Activated CD4-positive, alpha-beta memory T cell treated with anti-CD3 and anti-CD28 coated beads, Interleukin-2, amount 10 ng/mL, durations not matched to agents 7 days and 5 days (primary cell): ENCODE data around the gene ARPC1A. TPM values are rescaled to one million over a fixed set of nuclear protein-coding genes. Genes with fewer than 3 reads are reported as not detected.
A peak's percentile ranks its signal among the peaks of the same experiment; 100 is the strongest.
"Not testable (repeated sequence)": the region's sequence is repeated elsewhere in the genome, so short reads cannot be mapped to it uniquely, and the experiment has no call there.

ENCODE experiments used
- CTCF ChIA-PET: fragments of 350-600 bp; sonication (Branson Sonifier 250); formaldehyde crosslinking; loops from one replicate; lab custom pipeline; 2021; ENCODE audit warnings: antibody characterized with exemption, inconsistent platforms; lab: Charles Lee
- POLR2A ChIA-PET: fragments of 350-600 bp; sonication (Branson Sonifier 250); formaldehyde crosslinking; loops from one replicate; lab custom pipeline; 2021; ENCODE audit warnings: antibody characterized with exemption; lab: Charles Lee
- DNase-seq: peaks from one replicate; pipeline ENCODE4 v3.0.0-alpha.2; 2020
- H3K27ac Mint-ChIP-seq: one replicate; pipeline ENCODE4 v1.8.0; 2021; ENCODE audit warnings: mild to moderate bottlenecking, mixed read lengths
- H3K27me3 Mint-ChIP-seq: one replicate; pipeline ENCODE4 v1.8.0; 2021; ENCODE audit warnings: mixed read lengths
- H3K36me3 Mint-ChIP-seq: one replicate; pipeline ENCODE4 v1.8.0; 2021; ENCODE audit warnings: low read depth, mixed read lengths
- H3K4me1 Mint-ChIP-seq: one replicate; pipeline ENCODE4 v1.8.0; 2021; ENCODE audit warnings: mixed read lengths
- H3K4me3 Mint-ChIP-seq: one replicate; pipeline ENCODE4 v1.8.0; 2021; ENCODE audit warnings: mild to moderate bottlenecking, mixed read lengths
- H3K9me3 Mint-ChIP-seq: one replicate; pipeline ENCODE4 v1.8.0; 2021; ENCODE audit warnings: mixed read lengths
- total RNA-seq, 2 experiments: library from RNA; stranded (reverse); gene quantifications; one replicate each; pipeline ENCODE4 v1.2.3, GENCODE V29; 2021

The ARPC1A gene
- total RNA-seq, 2 experiments from 2014 or later = 63.8 to 68.9 TPM

DNA sequence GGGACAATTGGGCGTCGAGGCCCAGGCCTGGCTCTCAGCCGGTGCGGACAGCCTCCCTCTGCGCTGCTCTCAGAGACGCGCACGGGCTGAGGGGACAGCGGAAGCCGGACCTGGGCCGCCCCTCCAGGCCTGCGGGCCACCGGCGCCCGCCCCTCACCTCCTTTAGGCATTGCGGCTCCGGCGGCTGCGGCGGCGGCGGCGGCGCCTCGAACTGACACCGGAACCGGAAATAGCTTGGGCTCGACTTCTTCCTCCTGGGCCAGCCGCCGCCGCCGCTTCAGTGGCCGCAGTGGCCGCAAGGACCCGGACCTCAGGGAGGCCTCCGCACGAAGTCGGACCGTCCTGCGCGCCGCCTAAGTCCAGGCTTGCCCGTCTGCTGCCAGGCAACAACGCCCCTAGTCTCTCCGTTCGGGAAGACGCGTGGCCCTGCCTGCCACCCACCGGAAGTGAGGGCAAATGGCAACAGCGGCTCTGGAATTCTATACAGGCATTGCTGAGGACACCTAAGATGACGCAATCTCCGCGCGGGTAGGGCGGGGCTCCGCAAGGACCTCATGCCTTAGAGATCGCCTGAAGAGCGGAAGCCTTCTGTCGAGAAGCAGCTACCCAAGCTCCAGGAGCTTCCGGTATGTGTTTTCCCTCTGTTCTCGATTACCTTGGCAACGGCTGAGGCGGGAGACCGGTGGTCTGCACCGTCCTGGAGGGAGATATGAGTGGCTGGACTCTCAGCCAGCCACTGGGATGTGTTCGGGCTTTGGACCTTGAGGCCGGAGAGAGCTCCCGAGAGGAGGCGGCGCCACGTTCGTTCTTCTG is 82.9 kb downstream of the ARPC1A start, which contains the start of the genes BUD31 and PDAP1:
BUD31 (plus strand) TSS at position 591 of the 813 bp plus-strand sequence. CDS start 2,124 bp downstream, outside the sequence.
PDAP1 (minus strand) TSS at position 219 of the 813 bp plus-strand sequence; CDS start at position 170, 49 bp downstream.
- H3K27me3 Mint-ChIP-seq = no peaks in the 10 kb centered on the region
- DNase-seq = peak; percentile 95
- peaks cover 59% of the 10 kb centered on the region for H3K36me3 Mint-ChIP-seq
- H3K9me3 Mint-ChIP-seq = no peaks in the 10 kb centered on the region
- ChIA-PET CTCF (interaction anchor here (0.7 to 1.2 kb wide), 10 partner anchors 10 to 150 kb away, joined by 3 to 9 read pairs (median 3); partner anchors contain the start of genes ATP5MF and ZNF655), POLR2A (interaction anchor here (0.6 to 12.4 kb wide), 27 partner anchors 9 to 693 kb away, joined by 3 to 160 read pairs (median 5); partner anchors contain the start of genes AP4M1, ARPC1B, ATP5MF and CPSF4)
- H3K27ac Mint-ChIP-seq = peak within 1 kb of the TSS; percentile 90
- H3K4me1 Mint-ChIP-seq = peaks cover 58% of the 10 kb centered on the region
- H3K4me3 Mint-ChIP-seq = peak within 1 kb of the TSS; percentile 86

DNA sequence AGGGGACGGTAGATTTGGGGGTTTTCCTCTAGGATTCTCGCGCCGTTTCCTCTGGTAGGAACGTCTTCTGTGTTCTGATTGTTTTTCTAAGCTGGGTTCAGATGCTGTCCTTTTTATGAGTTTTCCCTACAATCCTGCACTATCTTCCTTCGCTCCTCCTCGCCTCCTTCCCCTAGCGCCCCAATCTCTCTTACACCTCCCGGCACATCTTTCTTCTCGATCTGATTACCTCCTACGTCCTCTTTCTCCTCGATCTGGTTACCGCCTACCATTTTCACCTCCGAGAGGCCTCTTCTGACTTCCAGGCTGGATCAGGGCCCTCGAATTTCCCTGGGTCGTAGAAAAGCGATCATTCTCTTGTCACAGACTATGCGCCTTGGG is 83.5 kb downstream of the ARPC1A start:
- ChIA-PET POLR2A (interaction anchor here (0.6 to 12.4 kb wide), 26 partner anchors 9 to 994 kb away, joined by 3 to 160 read pairs (median 4); partner anchors contain the start of genes AP4M1, ARPC1B, ATP5MF and CPSF4), CTCF (interaction anchor here (0.7 to 1.2 kb wide), 9 partner anchors 10 to 149 kb away, joined by 3 to 9 read pairs (median 3); partner anchors contain the start of gene ZNF655)
- Mint-ChIP-seq H3K9me3 (no peaks in the 10 kb centered on the region), H3K27ac (peak overlapping the region; percentile 90), H3K36me3 (peaks cover 54% of the 10 kb centered on the region), H3K4me3 (peak overlapping the region; percentile 86), H3K27me3 (no peaks in the 10 kb centered on the region), H3K4me1 (peaks cover 52% of the 10 kb centered on the region)
- DNase-seq = no peak

DNA sequence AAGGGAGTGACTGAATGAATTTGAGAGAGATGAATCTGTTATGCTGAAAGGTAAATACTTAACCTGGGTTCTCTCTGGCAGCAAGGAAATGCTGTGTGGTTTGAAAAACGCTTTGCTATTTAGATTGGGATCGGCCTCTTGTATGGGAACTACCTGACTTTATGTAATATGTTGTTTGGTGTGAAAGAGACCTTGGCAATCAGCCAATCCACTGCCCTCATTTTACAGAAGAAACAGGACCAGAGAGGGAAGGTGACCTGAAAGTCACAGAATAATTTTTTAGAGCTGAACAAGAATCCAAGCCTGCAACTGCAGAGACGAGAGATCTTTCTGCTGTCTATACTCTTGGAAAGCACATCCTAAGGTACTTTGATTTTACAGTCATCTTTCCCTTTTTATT is 84.1 kb downstream of the ARPC1A start:
- ChIA-PET CTCF (interaction anchor here (1.1 kb wide), 1 partner anchor 43 kb away, joined by 3 read pairs; no protein-coding TSS in a partner anchor), POLR2A (interaction anchor here (0.6 to 12.4 kb wide), 11 partner anchors 8 to 993 kb away, joined by 3 to 160 read pairs (median 9); partner anchors contain the start of genes ARPC1B, ATP5MF, ZKSCAN5 and ZNF394)
- Mint-ChIP-seq H3K4me1 (peaks cover 48% of the 10 kb centered on the region), H3K27me3 (no peaks in the 10 kb centered on the region), H3K9me3 (no peaks in the 10 kb centered on the region), H3K27ac (peak overlapping the region; percentile 90), H3K4me3 (peak overlapping the region; percentile 86), H3K36me3 (peaks cover 51% of the 10 kb centered on the region)
- no peak for DNase-seq

DNA sequence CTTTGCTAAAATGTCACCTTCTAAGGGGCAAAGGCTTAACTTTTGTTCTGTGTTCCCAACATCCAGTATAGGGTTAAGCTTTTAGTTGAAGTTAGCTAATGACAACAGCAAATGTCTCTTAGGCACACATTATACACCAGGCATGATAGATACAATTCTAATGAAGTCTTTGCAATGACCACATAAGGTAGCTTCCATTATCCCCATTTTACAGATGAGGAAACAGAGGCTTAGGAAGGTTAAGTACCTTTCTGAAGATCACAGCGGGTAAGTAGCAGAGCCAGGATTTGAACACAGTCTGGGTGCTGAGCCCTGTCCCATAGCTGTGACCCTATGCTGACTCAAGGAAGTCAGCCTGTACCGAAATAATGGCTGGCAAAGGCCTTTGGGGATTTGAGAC is 84.9 kb downstream of the ARPC1A start:
- CTCF ChIA-PET = no interaction called here
- Mint-ChIP-seq H3K4me1 (peaks cover 48% of the 10 kb centered on the region), H3K9me3 (no peaks in the 10 kb centered on the region), H3K27ac (no peak overlapping the region), H3K36me3 (peaks cover 56% of the 10 kb centered on the region), H3K27me3 (no peaks in the 10 kb centered on the region), H3K4me3 (peak overlapping the region; percentile 86)
- no peak for DNase-seq
- POLR2A ChIA-PET = interaction anchor here (5.9 kb wide), 1 partner anchor 33 kb away, joined by 93 read pairs; the partner anchor contains the start of gene ARPC1B

DNA sequence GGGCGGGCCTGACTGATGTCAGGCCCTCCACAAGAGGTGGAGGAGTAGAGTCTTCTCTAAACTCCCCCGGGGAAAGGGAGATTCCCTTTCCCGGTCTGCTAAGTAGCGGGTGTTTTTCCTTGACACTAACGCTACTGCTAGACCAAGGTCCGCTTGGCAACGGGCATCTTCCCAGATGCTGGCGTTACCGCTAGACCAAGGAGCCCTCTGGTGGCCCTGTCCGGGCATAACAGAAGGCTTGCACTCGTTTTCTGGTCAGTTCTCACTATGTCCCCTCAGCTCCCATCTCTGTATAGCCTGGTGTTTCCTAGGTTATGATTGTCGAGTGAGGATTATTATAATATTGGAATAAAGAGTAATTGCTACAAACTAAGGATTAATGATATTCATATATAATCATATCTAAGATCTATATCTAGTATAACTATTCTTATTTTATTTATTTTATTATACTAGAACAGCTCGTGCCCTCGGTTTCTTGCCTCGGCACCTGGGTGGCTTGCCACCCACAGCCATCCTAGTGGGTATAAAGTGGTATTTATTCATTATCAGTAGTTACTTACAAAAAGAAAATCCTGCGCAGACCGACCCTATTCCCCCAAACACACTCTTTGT is 89.9 kb downstream of the ARPC1A start:
- not testable (repeated sequence) for H3K27me3 Mint-ChIP-seq, H3K4me3 Mint-ChIP-seq, H3K9me3 Mint-ChIP-seq
- Mint-ChIP-seq H3K4me1 (peaks cover 20% of the 10 kb centered on the region), H3K36me3 (peaks cover 76% of the 10 kb centered on the region), H3K27ac (peak overlapping the region; percentile 71)
- POLR2A ChIA-PET = interaction anchor here (1.5 kb wide), 1 partner anchor 41 kb away, joined by 7 read pairs; the partner anchor contains the start of gene ARPC1B
- DNase-seq = peak; percentile 36
- CTCF ChIA-PET = interaction anchor here (0.7 to 1.4 kb wide), 3 partner anchors 10 to 114 kb away, joined by 3 to 5 read pairs (median 4); no protein-coding TSS in a partner anchor

Other genes starting within 250 kb of the ARPC1A start
- 10 to 100 TPM; 15.9 to 17.6 TPM for gene SMURF1, start 181.8 kb upstream of the ARPC1A start, total RNA-seq
- not detected for gene KPNA7, start 117.8 kb upstream of the ARPC1A start, total RNA-seq
- not detected for gene MYH16, start 53.1 kb upstream of the ARPC1A start, total RNA-seq
- gene ARPC1B, start 48.8 kb downstream of the ARPC1A start, total RNA-seq = 100 to 1,000 TPM; 396 to 397 TPM
- gene PDAP1, start 82.7 kb downstream of the ARPC1A start, total RNA-seq = 100 to 1,000 TPM in 1 of 2 experiments, 10 to 100 TPM in 1; 93.8 to 103 TPM
- 100 to 1,000 TPM; 104 to 106 TPM for gene BUD31, start 83.1 kb downstream of the ARPC1A start, total RNA-seq
- 1 to 10 TPM; 6.6 to 7.5 TPM for gene PTCD1, start 112.9 kb downstream of the ARPC1A start, total RNA-seq
- gene CPSF4, start 113.0 kb downstream of the ARPC1A start, total RNA-seq = 10 to 100 TPM; 64.1 to 66.2 TPM
- 100 to 1,000 TPM; 354 to 390 TPM for gene ATP5MF, start 140.3 kb downstream of the ARPC1A start, total RNA-seq
- gene ZNF789, start 147.0 kb downstream of the ARPC1A start, total RNA-seq = 10 to 100 TPM; 19.4 to 21.8 TPM
- 10 to 100 TPM; 64.4 to 65.3 TPM for gene ZNF394, start 174.4 kb downstream of the ARPC1A start, total RNA-seq
- gene ZKSCAN5, start 178.8 kb downstream of the ARPC1A start, total RNA-seq = 10 to 100 TPM; 12.0 to 12.2 TPM
- gene FAM200A, start 226.2 kb downstream of the ARPC1A start, total RNA-seq = 1 to 10 TPM; 5.0 to 5.1 TPM
- 100 to 1,000 TPM; 102 to 103 TPM for gene ZNF655, start 232.7 kb downstream of the ARPC1A start, total RNA-seq